GM12872 (cell line): ENCODE measurements around the gene DPP6.

Experiments
- CTCF ChIP-seq: IDR thresholded peaks from 3 replicates; pipeline ENCODE4 v1.5.1; 2011; ENCODE audit warnings: low read depth, mild to moderate bottlenecking, low read length, moderate library complexity; ENCODE audit not compliant: insufficient read depth

Gene DPP6

GRCh38 chr7:154770962-154771361 is 718.8 kb downstream of the DPP6 start:
- TF ChIP-seq CTCF: no peak

- no peak for TF ChIP-seq CTCF
Observed at GRCh38 chr7:154774303-154774969, 722.2 kb downstream of the DPP6 start.

- no peak for TF ChIP-seq CTCF
Observed at GRCh38 chr7:154775681-154776080, 723.5 kb downstream of the DPP6 start.

GRCh38 chr7:154776350-154776749 is 724.2 kb downstream of the DPP6 start:
- TF ChIP-seq CTCF: no peak

- no peak for TF ChIP-seq CTCF
Observed at GRCh38 chr7:154777023-154777422, 724.8 kb downstream of the DPP6 start.

- TF ChIP-seq CTCF: no peak
Observed at GRCh38 chr7:154777489-154777888, 725.3 kb downstream of the DPP6 start.

- no peak for TF ChIP-seq CTCF
Observed at GRCh38 chr7:154777908-154778307, 725.7 kb downstream of the DPP6 start.
